GM12892 (cell line): ENCODE measurements around the gene HIVEP2.

Experiments
- POLR2A ChIP-seq: IDR thresholded peaks from 2 replicates; pipeline ENCODE4 v1.6.1; 2011; ENCODE audit warnings: low read depth, low read length, control low read depth
- TAF1 ChIP-seq: IDR thresholded peaks from 2 replicates; pipeline ENCODE4 v1.6.1; 2011; ENCODE audit warnings: low read depth, mild to moderate bottlenecking, control low read depth, low read length, borderline replicate concordance

DNA sequence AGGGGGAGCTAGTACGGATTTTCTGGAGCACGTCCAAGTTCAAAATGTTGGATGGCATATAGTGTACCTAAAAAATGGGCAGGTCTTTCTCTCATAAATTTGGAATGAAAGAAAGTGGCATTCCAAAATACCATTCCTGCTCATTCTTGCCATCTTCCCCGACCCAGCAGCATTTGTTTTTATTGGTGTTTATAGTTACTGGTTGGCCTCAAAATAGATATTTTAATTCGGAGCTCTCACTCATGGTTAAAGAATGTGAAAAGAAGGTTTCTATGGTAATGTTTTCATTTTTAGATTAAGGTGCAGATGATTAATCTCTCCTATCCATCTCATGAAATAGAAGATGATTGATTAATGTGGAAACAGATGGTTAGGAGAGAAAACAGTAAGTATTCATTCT is 204.5 kb downstream of the HIVEP2 start:
- TF ChIP-seq TAF1 (no peak), POLR2A (no peak)
